Activated CD4-positive, alpha-beta T cell treated with anti-CD3 and anti-CD28 coated beads, Interleukin-2, Interleukin-6, amounts not matched to agents 100 ng/mL and 50 ng/mL, durations not matched to agents 16 hours and 8 hours (primary cell): ENCODE data around the gene EMX1.
A peak's percentile ranks its signal among the peaks of the same experiment; 100 is the strongest.

Source experiments
- DNase-seq: peaks from one replicate; pipeline ENCODE4 v3.0.0-alpha.2; 2020

EMX1 gene

DNA sequence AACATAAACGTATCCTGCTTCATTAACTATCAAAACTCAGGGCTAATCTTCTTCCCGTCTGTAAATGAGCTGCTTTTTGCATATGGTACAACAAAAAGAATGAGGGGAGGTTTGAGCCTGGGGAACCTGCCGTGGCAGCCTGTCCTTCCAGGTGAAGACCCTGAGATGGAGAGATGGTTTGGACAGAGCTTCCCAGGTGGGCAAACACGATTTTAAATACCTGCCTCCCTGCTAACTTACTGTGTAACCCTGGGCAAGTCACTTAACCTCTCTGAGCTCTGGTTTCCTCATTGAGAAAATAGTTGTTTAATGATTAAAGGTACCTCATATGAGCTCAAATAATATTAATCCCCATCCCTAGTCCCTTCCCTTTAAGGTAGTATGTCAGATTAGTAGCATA is 9.0 kb downstream of the EMX1 start:
- no peak for DNase-seq

DNA sequence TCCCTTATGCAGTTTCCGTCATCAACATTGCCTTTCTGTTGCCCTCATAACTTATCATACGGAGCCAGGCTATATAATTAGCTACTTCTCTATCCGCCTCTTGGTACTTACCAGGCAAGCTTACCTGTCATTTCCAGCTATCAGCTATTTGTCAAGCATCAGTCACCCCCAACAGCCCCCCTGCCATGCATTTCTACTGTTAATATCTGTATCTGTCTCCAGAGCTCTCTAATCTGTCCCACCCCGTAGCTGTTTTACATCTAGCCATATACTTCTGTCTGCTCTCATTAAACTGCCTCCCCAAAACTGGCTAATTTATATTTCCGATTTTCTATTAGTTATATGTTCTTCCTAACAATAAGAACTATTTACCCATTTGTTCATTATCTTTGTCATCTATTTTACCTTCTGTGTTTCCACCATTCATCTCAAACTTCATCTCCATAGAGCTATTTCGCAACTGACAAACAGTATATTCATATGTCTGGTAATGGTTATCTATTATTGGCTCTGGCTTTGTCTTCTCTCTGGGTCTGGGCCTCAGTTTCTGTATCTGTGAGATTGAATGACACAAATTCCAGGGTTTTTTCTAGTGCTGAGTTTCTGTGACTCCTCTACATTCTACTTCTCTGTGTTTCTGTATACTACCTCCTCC is 9.6 kb downstream of the EMX1 start:
- no peak for DNase-seq

DNA sequence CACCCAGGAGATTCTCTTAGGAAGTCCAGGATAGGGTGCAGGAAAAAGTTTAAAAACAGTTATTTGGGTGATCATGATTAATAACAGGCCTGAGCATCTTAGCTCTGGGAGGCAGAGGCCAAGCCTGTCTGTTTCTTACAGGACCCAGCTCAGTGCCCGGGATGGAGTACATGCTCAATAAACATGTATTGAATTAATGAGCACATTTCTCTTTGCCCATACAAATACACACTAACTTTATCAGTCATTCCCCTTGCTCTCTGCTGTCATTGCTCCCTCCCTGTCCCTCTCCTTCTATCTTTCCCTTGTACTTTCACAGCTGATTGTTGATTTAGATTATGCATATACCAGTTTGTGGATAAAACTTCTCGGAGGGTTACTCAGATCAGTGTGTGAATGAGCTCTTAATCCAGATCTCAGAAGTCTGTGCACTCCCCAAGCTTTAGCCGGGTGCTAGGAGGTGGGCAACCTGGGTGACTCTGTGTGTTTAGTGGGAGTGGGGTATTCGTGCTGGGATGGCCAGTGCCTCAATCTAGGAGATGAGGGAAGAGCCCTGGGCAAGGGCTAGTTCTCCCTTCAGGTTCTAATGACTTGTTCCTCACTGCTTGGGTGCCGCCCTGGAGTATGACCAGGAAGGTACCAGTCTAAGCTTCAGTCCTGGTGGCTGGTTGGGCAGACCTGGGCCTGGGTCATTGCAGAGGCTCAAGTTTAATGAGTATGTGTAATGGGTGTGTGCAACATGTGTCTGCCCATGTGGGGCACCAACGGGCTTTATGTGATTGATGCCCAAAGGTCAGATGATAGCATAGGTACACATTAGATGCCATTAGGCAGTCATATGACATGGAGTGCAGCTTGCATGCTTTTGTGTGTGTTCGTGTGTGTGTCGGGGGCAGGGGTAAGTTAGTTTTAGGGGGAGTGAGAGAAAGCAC is 10.6 kb downstream of the EMX1 start:
- DNase-seq: no peak

DNA sequence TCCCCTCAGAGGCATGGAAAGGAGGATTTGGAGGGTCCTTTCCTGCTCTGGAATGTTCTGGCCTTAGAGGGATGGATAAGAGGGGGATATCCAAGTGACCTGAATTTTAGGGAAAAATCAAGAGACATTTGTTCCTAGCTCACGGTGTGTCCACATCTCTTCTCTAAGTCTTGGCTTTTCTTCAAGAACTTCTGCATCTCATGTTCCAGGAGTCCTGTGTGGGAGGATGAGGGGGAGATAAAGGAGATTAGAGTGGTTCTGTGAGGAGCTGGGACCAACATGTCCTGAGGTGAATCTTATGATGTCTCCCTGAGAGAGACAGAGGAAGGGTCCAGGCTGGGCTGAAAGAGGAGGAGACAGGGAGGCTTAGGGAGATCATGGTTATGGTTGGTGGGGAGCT is 11.7 kb downstream of the EMX1 start:
- no peak for DNase-seq

DNA sequence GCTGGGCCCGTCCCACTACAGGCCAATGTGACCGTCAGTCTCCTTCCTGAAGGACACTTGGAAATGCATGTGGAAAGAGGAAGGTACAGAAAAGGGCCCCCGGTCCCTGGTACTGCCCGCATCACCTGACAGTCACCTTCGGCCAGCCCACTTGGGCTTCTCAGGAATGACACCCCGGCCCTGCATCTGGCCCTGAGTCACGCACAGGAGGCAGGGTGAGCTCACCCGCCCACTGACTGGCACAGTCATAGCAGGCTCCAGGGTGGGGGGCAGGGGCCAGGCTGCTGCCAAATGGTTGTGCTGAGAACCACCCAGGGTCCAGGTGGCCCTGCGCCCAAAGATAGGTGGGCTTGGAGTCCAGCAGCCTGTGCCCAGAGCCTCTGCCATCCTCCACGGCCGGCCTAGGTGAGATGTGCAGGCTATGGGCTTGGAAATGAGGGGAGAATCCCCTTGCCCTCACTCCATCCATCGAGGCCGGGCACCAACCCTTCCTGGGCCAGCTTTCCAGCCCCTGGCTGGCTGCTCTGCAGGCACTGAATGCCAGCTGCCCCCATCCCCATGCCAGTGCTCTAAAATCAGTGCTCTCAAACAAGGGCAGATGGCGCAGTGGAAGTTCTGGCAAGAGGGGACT is 14.1 kb downstream of the EMX1 start:
- DNase-seq: no peak

DNA sequence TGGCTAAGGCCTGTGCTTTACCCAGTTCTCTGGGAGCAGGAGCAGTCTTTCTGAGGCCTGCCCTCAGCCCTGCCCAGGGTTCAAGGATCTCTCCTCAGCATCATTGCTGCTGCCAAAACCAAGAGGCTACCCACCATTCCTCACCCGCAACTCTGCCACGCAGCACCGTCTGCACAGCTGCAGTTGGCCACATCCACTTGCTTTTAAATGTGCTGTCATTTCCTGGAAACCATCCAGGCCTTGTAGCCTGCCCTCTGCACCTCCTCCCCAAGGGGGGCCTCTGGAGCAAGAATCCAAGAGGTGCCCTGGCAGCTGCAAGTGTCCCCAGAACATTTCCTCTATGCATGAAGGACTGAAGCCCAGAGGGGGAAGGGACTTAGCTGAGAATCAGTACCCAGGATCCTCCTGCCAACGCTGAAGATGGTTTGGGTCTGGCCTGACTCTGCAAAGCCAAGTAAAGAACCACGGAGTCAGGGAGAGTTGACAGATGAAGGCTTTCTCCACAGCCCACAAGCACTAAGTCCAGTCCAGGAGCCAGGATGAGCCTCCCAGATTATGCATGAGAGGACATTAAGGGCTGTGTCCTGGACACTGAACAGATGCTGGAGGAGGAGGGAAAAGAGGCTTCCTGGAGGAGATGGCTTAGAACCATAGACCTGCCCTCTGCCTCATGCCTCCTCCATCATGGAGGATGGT is 14.9 kb downstream of the EMX1 start:
- peak; percentile 17 for DNase-seq

DNA sequence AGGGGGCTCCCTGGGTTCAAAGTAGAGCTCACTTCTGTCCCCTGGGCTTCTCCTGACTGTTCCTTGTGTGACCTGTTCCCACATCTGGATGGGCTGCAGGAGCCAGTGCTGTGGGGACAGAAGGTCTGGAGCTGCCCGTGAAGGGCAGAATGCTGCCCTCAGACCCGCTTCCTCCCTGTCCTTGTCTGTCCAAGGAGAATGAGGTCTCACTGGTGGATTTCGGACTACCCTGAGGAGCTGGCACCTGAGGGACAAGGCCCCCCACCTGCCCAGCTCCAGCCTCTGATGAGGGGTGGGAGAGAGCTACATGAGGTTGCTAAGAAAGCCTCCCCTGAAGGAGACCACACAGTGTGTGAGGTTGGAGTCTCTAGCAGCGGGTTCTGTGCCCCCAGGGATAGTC is 15.5 kb downstream of the EMX1 start:
- no peak for DNase-seq

DNA sequence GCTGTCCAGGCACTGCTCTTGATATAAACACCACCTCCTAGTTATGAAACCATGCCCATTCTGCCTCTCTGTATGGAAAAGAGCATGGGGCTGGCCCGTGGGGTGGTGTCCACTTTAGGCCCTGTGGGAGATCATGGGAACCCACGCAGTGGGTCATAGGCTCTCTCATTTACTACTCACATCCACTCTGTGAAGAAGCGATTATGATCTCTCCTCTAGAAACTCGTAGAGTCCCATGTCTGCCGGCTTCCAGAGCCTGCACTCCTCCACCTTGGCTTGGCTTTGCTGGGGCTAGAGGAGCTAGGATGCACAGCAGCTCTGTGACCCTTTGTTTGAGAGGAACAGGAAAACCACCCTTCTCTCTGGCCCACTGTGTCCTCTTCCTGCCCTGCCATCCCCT is 15.9 kb downstream of the EMX1 start:
- DNase-seq: no peak

DNA sequence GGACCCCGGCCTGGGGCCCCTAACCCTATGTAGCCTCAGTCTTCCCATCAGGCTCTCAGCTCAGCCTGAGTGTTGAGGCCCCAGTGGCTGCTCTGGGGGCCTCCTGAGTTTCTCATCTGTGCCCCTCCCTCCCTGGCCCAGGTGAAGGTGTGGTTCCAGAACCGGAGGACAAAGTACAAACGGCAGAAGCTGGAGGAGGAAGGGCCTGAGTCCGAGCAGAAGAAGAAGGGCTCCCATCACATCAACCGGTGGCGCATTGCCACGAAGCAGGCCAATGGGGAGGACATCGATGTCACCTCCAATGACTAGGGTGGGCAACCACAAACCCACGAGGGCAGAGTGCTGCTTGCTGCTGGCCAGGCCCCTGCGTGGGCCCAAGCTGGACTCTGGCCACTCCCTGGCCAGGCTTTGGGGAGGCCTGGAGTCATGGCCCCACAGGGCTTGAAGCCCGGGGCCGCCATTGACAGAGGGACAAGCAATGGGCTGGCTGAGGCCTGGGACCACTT is 16.4 kb downstream of the EMX1 start:
- no peak for DNase-seq

DNA sequence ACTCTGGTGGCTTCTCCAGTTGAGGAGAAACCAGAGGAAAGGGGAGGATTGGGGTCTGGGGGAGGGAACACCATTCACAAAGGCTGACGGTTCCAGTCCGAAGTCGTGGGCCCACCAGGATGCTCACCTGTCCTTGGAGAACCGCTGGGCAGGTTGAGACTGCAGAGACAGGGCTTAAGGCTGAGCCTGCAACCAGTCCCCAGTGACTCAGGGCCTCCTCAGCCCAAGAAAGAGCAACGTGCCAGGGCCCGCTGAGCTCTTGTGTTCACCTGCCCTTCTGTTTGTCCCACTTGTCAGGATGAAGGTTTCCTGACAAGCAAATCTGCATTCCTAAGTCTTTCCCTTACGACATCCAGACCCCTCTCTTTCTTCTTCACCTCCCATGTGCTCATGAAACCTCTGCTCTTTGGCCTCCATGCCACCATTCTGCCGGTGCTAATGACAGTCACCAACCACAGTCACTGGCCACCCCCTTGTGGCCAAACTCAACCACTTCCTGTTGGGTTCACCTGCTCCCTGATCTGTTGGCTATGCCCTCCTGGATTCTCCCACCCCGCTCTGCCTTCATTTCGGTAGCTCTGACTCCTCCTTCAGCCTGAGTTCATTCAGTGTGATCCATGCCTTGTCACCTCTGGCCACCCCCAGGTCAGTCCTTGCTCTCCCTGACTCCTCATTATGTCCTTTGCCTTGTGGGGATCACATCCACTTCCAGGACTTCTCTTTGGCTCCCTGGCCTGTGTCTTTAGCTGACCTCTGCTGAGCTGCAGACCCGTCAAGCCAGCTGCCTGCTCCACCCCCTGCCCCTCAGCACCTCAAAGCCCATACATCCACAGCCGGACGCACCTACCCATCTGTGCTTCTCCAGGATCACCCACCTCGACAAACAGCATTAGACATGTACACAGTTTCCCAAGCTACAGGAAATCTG is 17.6 kb downstream of the EMX1 start:
- DNase-seq: peak; percentile 16

DNA sequence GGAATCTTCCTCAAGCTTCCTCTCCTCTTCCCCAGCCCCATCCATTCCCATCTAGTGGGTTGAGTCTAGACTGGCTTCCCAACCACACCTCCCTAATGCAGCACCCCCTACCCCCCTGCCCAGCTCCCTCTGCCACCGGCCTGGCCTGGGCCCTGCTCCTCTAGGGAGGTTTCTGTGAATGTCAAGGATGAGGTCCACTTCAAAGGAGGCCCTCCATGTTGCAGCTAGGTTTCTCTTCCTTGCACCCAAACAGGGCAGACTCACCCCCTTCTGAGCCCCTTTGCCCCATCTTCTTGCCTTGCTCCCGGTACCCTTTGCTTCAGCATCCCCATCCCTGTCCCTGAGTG is 18.3 kb downstream of the EMX1 start:
- no peak for DNase-seq

DNA sequence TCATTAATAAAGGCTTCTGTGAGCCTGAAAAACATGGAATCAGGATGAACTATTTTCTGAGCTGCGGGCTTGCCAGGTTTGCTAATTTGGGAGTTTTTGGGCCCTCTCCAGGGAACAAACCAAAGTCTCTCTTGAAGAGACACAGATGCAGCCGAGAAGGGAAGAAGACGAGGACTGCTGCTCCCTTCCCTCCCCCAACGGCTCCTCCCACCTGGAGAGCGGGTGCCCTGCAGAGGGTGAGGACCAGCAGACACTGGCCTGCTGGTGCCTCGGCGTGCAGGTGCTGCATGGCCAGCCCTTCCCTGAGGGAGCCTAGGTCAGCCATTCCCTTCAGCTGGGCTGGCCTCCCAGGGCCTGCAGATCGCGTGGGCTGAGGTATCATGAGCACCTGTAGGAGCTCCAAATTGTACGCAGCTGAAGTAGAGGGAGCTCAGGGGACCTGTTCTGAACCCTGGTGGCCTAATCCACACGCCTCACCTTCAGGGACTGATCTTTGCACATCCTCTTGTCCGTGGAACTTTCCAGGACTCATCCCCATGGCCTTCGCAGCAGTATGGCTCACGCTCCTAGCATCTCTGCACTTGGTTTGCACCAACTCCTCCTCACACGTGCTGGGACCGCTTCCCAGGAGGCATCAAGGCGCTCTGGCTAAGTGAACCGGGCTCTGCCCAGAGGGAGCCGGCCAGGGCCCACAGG is 19.5 kb downstream of the EMX1 start:
- no peak for DNase-seq

DNA sequence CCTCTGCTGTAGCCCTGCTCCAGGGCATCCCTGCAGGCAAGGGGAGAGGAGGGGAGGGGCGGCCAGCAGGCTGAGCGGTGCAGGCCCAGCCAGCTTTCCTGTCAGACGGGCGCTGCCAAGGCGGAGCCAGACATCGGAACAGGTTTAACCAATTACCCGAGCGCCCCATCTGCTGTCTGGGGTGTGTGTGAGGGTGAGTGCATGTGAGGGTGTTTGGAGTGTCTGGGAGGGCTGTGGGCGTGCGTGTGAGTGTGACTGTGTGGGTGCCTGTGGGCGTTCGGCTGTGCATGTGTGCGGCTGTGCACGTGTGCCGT is 20.0 kb downstream of the EMX1 start:
- DNase-seq: no peak

DNA sequence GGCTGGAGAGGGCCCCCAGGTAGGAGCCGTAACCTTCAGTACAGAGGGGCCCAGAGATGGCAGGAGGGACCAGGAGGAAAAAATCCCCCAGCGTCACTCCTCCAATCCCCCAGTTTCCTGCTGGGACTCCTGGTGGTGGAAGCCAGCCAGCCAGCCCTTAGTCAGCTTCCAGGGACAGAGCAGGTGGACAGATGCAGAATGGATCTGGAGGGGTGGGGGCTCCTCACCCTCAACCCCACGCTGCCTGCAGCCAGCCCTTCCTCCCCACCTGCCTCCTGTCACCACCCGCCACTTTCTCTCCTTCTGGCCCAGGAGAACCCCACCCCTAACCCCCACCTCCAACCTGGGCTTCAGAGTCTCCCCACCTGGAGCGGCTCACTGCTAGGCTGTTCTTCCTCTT is 21.1 kb downstream of the EMX1 start:
- DNase-seq: no peak

DNA sequence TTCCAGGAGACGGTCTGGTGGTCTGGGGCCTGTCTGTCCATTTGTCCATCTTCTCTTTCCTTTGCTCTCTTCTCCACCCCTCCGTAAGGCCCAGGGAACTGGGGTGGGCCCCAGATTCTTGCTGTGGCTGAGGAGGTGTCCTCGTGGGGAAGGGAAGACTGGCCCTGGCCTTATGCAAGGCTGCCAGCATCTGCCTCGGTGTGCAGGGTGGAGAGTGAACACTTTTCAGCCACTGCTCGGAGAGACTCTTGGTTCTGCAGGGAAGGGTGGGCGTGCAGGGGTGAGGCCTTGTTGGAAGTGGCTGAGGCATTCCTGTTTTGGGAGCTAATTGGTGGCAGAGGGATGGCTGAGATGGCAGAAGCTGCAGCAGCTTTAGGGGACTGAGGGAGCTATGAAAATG is 23.0 kb downstream of the EMX1 start:
- no peak for DNase-seq

DNA sequence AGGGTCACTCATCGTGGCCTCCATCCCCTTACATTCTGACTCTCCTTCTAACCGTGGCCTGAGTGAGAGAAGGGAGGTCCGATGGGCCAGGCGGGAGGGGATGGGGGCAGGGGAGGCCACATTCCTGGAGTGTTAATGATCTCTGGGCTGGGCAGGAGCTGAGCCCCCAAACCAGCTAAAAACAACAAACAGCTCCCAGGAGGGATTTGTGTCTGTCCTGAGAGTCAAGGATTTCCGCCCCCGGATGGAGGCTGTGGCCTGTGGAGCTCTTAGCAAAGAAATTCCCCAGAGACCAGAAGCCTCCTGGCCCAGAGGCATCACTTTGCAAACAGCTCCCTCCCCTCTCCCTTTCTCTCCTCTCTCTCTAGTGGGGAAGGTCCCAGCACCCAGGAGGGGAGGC is 23.5 kb downstream of the EMX1 start:
- DNase-seq: no peak

DNA sequence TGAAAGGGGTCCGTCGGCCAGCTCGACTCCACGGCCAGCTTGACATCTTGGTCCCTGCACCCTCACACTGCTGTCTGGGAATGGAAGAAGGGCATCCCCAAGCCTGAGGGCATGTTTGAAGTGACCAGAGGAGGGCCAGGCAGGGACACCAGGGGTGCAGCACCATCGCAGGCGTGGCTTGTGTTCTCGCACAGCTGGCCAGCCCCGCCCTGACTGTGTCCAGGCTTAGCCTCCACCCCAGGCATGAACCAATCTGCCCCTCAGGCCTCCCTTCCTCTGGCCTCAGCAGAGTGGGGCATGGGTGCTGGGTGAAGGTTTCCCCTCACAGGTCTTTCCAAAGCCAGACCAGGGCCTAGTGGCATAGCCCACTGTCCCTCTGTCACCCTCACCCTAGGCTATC is 25.0 kb downstream of the EMX1 start:
- no peak for DNase-seq

DNA sequence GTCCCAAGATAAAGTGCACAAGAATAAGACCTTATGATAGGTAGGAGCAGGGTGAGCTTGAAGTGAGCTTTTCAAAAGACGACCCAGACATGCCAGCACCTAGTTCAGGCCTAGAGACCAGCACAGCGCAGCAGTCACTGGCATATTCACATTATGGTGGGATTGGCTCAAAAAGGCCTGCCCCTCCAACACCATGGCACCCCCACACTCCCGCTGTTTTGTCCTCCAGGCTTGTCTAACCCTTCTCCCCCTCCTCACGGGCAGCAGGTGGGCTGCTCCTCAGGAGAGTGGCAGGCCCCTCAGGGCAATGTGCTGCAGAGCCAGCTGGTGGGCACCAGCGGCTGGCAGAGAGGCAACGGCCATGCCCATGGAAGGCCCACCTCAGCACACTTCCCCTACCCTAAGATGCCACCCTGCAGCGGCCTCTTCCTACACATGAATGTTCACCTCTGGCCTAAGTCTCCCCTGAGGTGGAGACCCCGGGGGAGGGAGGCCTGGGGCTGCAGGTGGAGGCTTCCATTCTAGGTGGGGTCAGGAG is 25.6 kb downstream of the EMX1 start:
- DNase-seq: no peak

DNA sequence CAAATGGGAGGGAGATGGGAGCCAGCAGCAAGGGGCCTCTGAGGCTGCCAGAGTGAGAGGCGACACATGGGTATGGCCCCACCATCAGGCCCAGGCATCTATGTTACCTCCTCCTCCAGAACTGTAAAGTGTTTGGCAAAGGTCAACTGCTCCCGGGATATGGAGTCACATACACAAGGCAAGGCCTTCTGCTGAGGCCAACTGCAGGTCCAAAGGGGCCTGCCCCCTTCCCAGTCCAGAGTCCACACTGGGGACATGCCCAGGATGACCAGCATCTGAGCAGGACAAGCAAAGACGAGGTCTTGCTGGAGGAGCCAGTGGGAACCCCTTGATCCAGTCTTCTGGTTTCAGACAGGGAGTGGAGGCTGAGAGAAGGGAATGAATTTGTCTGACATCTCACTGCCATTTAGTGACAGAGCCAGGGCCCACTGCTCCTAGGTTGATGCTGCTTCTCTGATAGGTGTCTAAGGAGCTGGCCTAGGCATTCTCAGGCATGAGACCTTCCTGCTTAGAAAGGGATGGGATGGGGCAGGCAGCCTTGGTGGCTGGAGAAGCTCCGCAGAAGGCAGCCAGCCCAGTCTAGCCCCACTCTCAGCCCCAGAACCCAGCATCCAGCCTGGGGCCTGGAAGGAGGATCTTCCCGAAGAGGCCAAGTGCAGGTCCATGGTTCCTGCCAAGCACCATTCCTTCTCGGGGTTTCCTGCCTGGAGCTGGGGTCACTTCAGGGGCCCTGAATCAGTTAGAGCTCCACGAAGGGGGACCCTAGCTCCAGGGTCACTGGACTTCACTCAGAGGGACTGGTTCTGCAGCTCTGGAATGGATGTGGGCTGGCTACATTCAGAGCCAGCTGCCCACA is 26.4 kb downstream of the EMX1 start:
- DNase-seq: no peak

DNA sequence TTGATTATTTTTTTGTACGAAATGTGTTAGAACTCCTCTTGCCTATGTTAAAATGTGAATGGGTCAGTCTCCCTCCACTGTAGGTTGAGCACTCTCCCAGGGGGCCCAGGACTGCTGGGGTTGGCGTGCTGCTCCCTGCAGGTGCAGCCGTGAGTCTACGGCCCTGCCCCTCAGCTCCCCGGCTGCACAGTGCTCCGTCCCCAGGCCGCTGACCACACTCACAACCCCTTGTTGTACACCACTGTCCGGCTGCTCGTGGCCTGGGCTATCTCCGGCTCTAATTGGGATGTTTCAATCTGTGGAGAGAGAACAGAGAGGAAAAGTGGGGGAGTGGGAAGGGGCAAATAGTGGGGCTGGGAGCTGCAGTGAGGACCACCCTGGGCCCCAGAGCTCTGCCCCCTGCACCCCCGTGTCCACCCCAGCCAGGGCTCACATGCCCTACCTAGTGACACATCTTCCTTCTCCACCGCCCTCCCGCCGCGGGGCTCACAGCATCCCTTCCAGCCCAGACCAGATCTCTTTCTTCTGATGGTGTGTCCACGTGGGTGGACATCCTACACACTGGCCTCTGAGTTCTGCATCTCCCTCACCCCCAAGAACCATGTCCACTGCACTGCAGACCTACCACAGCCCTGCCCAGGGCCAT is 27.6 kb downstream of the EMX1 start:
- DNase-seq: no peak
